ENCODE data around the gene SIDT2.
"Not testable (repeated sequence)": the region's sequence is repeated elsewhere in the genome, so short reads cannot be mapped to it uniquely, and the experiment has no call there.

Gene SIDT2

DNA sequence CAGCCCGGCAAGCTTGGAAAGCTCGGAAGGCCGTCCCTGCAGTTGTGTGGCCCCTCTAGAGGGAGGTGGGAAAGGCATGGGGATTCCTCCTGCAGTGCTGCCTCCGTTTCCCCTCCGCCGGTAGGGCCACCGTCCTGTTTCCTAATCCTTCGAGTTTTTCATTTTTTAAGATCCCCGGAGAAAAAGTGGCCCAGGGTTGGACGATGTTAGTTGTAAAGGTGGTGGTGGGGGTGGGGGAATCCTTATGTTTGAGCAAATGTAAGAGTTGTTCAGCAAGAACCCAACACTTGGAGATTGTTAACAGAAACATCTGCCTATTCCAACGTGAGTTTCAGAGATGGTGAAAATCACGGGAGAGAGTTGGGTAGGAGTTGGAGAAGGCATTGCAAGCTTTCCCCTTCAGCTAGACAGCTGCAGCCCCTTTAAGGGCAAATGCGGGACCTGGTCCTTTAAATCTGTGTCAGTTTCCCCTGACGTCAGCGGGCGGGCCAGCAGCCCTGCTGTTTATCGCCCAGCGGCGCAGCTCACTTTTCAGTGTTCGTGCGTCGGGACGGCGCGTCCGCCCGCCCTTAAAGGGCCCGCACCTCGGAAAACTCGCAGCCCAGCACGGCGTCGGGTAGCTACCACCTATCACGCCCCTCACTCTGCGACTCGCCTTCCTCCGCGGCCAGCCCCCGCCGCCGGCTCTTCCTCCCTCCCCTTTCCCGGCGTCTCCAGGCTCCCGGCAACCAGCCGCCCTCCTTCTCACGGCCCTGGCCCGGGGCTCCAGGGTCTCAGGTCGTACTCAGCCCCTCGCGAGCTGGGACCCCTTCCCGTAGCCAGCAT, at the start of gene SIDT2:
TSS of gene SIDT2 (plus strand) at position 534 of the 825 bp plus-strand sequence. CDS start 521 bp downstream, outside the sequence.
- no peaks in the 10 kb centered on the region for H3K36me3 Mint-ChIP-seq (ENCODE audit: low read depth)
- peaks cover 30% of the 10 kb centered on the region for H3K4me1 Mint-ChIP-seq (ENCODE audit: low read depth)
- peak within 1 kb of the TSS; percentile 87 for H3K4me3 Mint-ChIP-seq

DNA sequence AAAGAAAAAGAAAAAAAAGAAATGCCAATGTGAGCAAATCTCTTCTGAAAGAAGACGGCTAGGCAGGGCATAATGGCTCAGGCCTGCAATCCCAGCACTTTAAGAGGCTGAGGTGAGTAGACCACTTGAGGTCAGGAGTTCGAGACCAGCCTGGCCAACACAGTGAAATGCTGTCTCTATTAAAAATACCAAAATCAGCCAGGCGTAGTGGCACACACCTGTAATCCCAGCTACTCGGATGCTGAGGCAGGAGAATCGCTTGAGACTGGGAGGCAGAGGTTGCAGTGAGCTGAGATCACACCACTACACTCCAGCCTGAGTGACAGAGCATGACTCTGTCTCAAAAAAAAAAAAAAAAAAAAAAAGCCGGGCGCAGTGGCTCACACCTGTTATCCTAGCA, 48.1 kb upstream of the SIDT2 start:
- H3K27ac Mint-ChIP-seq; H3K9me3 Mint-ChIP-seq; H3K27me3 Mint-ChIP-seq; H3K36me3 Mint-ChIP-seq (ENCODE audit: low read depth); H3K4me3 Mint-ChIP-seq; H3K4me1 Mint-ChIP-seq (ENCODE audit: low read depth): not testable (repeated sequence)

More for the DNA sequence above, at the start of gene SIDT2:
- peak within 1 kb of the TSS; percentile 81 for H3K27ac Mint-ChIP-seq
- no peaks in the 10 kb centered on the region for H3K27me3 Mint-ChIP-seq
- no peaks in the 10 kb centered on the region for H3K9me3 Mint-ChIP-seq

DNA sequence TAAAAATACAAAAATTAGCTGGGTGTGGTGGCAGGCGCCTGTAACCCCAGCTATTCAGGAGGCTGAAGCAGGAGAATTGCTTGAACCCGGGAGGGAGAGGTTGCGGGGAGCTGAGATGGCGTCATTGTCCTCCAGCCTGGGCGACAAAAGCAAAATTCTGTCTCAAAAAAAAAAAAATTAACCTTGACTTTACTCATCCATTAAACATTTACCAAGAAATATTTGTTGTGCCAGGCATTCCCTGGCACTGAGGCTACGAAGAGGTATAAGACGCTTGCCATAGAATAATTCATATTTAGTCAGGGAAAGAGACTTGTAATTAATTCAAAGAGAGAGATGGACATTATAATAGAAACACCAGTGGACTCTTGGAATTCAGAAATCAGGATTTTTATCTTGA, 47.7 kb upstream of the SIDT2 start:
- H3K27ac Mint-ChIP-seq: no peak overlapping the region
- no peaks in the 10 kb centered on the region for H3K9me3 Mint-ChIP-seq
- no peaks in the 10 kb centered on the region for H3K27me3 Mint-ChIP-seq
- H3K36me3 Mint-ChIP-seq (ENCODE audit: low read depth): no peaks in the 10 kb centered on the region
- no peaks in the 10 kb centered on the region for H3K4me1 Mint-ChIP-seq (ENCODE audit: low read depth)
- H3K4me3 Mint-ChIP-seq: no peak overlapping the region

DNA sequence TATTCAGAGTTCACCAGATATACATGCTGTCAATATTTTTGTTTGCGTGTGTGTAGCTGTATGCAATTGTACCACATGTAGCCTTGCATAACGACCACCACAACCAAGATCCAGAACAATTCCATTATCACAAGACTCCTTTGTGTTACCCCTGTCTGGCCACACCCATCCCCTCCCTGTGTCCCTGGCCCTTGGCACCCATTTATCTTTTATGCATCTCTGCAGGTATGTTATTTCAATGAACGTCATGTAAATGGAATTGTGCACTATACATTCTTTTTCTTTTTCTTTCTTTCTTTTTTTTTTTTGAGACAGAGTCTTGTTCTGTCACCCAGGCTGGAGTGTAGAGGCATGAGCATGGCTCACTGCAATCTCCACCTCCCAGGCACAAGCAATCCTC, 44.1 kb upstream of the SIDT2 start:
- no peak overlapping the region for H3K4me3 Mint-ChIP-seq
- H3K36me3 Mint-ChIP-seq (ENCODE audit: low read depth): no peaks in the 10 kb centered on the region
- H3K27me3 Mint-ChIP-seq: no peaks in the 10 kb centered on the region
- H3K9me3 Mint-ChIP-seq: no peaks in the 10 kb centered on the region
- H3K4me1 Mint-ChIP-seq (ENCODE audit: low read depth): no peaks in the 10 kb centered on the region
- H3K27ac Mint-ChIP-seq: no peak overlapping the region

DNA sequence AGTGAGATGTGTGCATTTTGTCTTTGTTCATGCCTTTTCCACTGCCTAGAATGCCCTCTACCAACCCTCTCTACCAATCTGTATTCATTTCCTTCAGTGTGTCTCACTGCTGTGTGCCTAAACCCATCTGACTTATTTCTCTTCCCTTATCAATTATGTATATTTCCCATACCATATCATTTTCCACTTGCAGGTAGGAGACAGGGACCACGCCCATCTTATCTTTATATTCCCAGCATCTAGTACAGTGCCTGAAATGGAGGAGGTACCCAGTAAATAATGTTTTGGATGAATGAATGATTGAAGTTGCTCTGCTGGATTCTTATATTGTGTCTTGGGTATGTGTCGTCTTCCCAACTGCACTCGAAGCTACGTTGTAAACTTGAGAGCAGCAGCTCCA, 43.6 kb upstream of the SIDT2 start:
- not testable (repeated sequence) for H3K9me3 Mint-ChIP-seq; H3K27ac Mint-ChIP-seq; H3K27me3 Mint-ChIP-seq; H3K36me3 Mint-ChIP-seq (ENCODE audit: low read depth); H3K4me1 Mint-ChIP-seq (ENCODE audit: low read depth); H3K4me3 Mint-ChIP-seq

DNA sequence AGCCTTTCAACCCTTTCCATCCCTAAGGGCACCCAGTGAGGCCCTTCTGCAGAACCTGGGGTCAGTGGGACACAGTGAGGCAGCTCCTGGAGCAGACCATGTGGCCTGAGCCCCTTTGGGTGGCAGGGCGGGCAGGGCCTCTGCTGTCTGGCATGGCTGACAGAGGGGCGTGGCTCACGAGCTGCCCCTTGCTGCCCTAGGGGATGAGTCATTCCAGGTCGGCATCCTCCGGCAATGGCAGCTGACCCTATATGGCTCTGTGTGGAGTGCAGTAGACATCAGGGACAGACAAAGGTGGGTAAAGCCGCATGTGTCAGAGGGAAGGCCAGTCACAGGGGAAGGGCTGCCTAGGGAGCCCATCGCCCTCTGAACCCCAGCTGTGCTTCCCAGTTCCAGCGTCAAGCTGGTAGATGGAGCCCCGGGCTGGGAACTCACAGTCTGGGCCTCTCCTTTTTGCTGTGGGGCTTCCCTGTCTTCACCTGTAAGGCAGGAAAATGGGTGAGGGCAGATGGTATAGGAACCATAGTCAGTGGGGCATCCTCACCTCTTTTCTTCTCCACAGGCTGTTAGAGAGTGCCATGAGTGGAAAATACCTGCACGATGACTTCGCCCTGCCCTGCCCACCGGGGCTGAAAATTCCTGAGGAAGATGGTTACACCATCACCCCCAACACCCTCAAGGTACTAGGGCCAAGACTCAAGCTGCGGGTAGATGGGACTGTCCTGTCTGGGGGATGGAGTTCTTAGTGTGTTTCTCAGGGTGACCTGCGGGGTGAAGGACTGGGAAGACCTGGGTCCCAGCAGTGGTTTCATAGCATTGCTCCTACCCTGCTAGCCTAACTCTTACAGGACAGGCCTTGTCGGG, 41.1 kb upstream of the SIDT2 start:
- not testable (repeated sequence) for H3K9me3 Mint-ChIP-seq; H3K36me3 Mint-ChIP-seq (ENCODE audit: low read depth); H3K4me1 Mint-ChIP-seq (ENCODE audit: low read depth); H3K4me3 Mint-ChIP-seq; H3K27ac Mint-ChIP-seq; H3K27me3 Mint-ChIP-seq

DNA sequence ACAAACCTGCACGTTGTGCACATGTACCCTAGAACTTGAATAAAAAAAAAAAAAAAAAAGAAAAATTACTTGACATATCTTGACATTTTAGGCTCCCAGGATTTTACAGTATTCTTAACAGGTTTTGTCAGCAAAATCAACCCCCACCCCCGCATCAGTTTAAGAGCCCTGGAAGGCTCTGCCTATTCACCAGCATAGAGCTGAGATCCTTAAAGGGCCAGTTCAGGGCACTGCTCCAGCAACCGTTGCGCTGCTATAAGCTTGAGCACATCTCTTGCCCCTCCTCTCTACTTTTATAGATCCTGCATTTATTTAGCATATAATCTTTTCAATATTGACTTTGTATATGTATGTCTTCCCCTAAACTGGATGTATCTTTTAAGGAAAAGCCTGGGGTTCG, 35.2 kb upstream of the SIDT2 start:
- peak overlapping the region; percentile 96 for H3K4me3 Mint-ChIP-seq
- H3K36me3 Mint-ChIP-seq (ENCODE audit: low read depth): peaks cover 30% of the 10 kb centered on the region
- peaks cover 46% of the 10 kb centered on the region for H3K4me1 Mint-ChIP-seq (ENCODE audit: low read depth)
- peak overlapping the region; percentile 93 for H3K27ac Mint-ChIP-seq
- H3K27me3 Mint-ChIP-seq: peaks cover 5% of the 10 kb centered on the region
- H3K9me3 Mint-ChIP-seq: no peaks in the 10 kb centered on the region

DNA sequence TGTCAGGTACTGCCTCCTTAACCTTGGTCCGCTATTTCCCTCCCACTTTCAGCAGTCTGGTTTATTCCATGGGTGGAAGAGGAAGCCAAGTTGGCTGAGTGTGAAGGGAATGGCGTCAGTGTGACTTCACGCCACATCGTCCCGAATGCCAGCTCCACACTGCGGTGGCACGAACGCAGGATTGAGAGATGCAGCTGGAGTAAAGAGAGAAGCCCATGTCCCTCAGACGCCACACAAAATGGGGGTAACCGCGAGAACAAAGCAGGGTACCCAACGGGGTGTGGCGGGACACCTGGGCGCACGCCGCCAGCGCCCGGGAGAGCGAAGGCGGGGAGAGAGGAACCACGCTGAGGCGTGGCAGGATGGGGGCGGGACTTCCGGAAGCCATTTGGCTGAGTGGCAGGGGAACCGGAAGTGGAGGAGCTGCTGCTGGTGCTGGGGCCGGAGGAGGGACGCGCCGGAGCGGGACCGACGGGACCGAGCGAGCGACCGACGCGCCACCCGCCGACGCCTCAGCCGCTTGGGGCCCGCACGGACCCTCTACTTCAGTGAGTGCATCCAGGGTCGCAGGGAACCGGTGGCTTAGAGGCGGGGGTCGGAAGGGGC, 34.6 kb upstream of the SIDT2 start, which contains the start of gene PAFAH1B2:
TSS of gene PAFAH1B2 (plus strand) at position 417 of the 606 bp plus-strand sequence. CDS start 8,161 bp downstream, outside the sequence.
- Mint-ChIP-seq H3K4me3 (peak within 1 kb of the TSS; percentile 96), H3K27me3 (peaks cover 5% of the 10 kb centered on the region), H3K4me1 (ENCODE audit: low read depth) (peaks cover 48% of the 10 kb centered on the region), H3K36me3 (ENCODE audit: low read depth) (peaks cover 33% of the 10 kb centered on the region), H3K9me3 (no peaks in the 10 kb centered on the region), H3K27ac (peak within 1 kb of the TSS; percentile 94)

DNA sequence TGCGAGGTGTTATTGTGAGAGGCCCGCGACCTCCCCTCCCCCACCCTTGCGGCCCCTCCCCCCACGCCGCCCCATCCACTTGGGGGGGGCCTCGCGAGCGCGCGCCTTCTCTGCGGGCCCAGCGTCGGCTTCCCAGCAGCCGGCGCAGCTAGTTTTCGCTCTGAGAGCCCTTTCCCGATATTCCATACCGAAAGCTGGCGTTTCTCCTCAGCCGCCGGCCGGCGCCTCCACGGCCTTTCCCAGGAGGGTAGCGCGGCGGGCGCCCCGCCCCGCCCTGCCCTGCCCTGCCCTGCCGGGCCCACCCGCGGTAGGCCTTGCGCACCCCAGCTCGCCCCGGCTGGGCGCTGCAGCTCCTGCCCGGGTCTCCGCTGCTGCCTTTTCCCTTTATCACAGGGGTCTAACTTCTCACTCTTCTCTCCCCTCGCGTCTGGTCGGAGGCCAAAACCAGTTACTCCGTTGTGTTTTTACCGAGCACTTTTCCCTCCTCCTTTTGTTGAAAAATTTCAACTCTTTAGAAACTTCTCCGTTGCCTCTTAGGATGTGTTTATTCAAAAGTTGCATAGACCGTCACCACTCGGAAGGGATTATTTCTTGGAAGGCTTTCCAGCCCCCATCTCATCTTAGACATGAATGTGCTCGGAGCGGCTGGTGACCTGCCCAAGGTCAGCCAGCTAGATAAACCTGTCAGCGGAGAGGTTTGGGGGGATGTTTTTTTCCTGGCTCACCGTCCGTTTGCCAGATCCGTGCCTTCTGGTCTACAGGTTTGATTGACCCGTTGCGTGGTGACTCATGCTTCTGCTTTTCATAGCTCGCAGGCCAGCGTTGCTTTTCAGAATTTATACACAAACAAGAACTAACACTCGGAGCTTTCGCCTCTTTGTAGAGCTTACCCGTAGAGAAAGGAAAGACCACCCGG, 33.8 kb upstream of the SIDT2 start:
- Mint-ChIP-seq H3K9me3 (no peaks in the 10 kb centered on the region), H3K4me1 (ENCODE audit: low read depth) (peaks cover 48% of the 10 kb centered on the region), H3K27me3 (peaks cover 5% of the 10 kb centered on the region)

DNA sequence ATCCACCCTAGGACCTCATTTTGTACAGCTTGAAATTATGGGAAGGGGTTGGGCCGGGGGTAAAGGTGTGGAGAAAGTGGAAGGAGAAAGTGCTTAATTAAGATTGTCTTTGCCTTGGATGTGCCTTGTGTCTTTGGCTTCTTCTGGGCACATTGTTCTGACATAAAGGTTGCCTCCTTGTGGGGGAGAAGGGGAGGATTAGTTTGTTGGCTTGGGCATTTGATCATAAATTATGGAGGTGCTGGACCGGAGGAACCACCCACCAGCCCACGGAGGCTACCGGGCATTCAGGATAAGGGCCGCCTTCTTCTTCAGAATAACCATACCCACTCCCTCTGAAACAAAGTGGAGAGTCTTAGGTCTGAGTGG, 33.2 kb upstream of the SIDT2 start:
- Mint-ChIP-seq H3K9me3 (no peaks in the 10 kb centered on the region), H3K27me3 (peaks cover 5% of the 10 kb centered on the region), H3K4me1 (ENCODE audit: low read depth) (peaks cover 51% of the 10 kb centered on the region), H3K27ac (peak overlapping the region; percentile 94), H3K4me3 (peak overlapping the region; percentile 96), H3K36me3 (ENCODE audit: low read depth) (peaks cover 37% of the 10 kb centered on the region)

More for the DNA sequence above, 33.8 kb upstream of the SIDT2 start:
- Mint-ChIP-seq H3K4me3 (peak overlapping the region; percentile 96), H3K36me3 (ENCODE audit: low read depth) (peaks cover 33% of the 10 kb centered on the region), H3K27ac (peak overlapping the region; percentile 94)

DNA sequence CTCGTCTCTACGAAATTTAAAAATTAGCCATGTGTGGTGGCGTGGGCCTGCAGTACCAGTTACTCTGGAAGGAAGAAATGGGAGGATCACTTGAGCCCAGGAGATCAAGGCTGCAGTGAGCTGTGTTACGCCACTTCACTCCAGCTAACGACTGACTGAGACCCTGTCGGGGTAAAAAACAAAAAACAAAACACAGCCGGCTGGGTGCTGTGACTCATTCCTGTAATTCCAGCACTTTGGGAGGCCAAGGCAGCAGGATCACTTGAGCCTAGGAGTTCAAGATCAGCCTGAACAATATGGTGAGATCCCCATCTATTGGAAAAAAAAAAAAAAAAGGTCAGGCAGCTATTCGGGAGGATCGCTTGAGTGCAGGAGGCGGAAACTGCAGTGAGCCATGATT, 32.0 kb upstream of the SIDT2 start:
- Mint-ChIP-seq H3K9me3 (no peaks in the 10 kb centered on the region), H3K27me3 (peaks cover 5% of the 10 kb centered on the region), H3K27ac (peak overlapping the region; percentile 40), H3K4me3 (peak overlapping the region; percentile 96), H3K36me3 (ENCODE audit: low read depth) (peaks cover 40% of the 10 kb centered on the region), H3K4me1 (ENCODE audit: low read depth) (peaks cover 57% of the 10 kb centered on the region)

DNA sequence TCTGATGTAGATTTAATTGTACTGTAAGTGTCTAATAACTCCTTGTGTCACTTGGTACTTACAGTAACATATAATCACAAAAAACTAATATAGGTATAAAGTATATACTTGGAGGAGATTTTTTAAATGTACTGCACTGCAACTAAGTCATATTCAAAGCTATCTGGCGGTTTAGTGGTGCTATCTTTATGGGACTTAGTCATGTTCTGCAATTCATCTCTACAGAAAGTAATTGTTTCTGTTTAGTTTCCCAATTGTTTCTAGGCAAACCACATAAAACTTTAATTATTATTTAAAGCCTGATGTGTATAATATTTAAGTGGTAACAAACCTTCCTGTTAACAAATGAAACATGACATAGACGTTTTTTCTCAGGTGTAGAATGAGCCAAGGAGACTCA, 26.5 kb upstream of the SIDT2 start:
- H3K4me1 Mint-ChIP-seq (ENCODE audit: low read depth): peaks cover 29% of the 10 kb centered on the region
- H3K4me3 Mint-ChIP-seq: no peak overlapping the region
- H3K36me3 Mint-ChIP-seq (ENCODE audit: low read depth): peaks cover 46% of the 10 kb centered on the region
- H3K9me3 Mint-ChIP-seq: no peaks in the 10 kb centered on the region
- H3K27ac Mint-ChIP-seq: no peak overlapping the region
- no peaks in the 10 kb centered on the region for H3K27me3 Mint-ChIP-seq

DNA sequence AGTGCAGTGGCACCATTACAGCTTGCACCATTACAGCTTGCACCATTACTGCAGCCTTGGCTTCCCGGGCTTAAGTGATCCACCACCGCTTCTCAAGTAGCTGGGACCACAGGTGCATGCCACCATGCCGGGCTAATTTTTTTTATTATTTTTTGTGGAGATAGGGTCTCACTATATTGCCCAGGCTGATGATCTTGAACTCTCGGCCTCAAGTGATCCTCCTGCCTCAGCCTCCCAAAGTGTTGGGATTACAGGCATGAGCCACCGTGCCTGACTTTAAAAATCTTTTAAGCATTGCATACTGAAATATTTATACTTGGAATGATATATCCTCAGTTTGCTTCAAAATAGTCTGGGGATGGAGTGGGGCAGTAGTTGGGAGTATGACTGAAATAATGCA, 24.1 kb upstream of the SIDT2 start:
- Mint-ChIP-seq H3K27ac (no peak overlapping the region), H3K36me3 (ENCODE audit: low read depth) (peaks cover 46% of the 10 kb centered on the region), H3K27me3 (no peaks in the 10 kb centered on the region), H3K4me3 (no peak overlapping the region), H3K4me1 (ENCODE audit: low read depth) (peaks cover 23% of the 10 kb centered on the region), H3K9me3 (no peaks in the 10 kb centered on the region)

DNA sequence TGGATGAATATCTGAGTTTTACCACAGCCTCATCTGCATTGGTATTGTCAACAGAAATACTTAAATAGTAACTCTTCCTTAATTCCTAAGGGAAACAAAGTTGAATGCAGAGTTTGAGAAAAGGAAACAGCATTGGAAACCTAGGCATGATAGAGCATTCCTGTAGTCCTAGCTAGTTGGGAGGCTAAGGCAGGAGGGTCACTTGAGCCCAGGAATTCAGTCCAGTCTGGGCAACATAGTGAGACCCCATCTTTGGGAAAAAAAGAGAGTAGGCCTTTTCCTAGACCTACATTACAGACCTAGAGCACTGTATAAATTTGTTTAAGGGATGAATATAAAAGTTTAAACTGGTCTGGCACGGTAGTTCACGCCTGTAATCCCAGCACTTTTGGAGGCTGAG, 21.0 kb upstream of the SIDT2 start:
- Mint-ChIP-seq H3K4me1 (ENCODE audit: low read depth) (peaks cover 13% of the 10 kb centered on the region), H3K4me3 (no peak overlapping the region), H3K36me3 (ENCODE audit: low read depth) (peaks cover 45% of the 10 kb centered on the region), H3K27me3 (no peaks in the 10 kb centered on the region), H3K9me3 (no peaks in the 10 kb centered on the region), H3K27ac (no peak overlapping the region)
